T-helper 9 cell (primary cell): Measurements from ENCODE around the gene SCAMP4.

Source experiments
- DNase-seq: peaks from one replicate; pipeline ENCODE4 v3.0.0-alpha.2; 2020

SCAMP4 gene

GRCh38 chr19:1962674-1963073 lies 57.5 kb downstream of the SCAMP4 start:
- DNase-seq, result no peak

- DNase-seq, result peak; percentile 20
Observed at GRCh38 chr19:1967087-1967608, 61.9 kb downstream of the SCAMP4 start.

DNA sequence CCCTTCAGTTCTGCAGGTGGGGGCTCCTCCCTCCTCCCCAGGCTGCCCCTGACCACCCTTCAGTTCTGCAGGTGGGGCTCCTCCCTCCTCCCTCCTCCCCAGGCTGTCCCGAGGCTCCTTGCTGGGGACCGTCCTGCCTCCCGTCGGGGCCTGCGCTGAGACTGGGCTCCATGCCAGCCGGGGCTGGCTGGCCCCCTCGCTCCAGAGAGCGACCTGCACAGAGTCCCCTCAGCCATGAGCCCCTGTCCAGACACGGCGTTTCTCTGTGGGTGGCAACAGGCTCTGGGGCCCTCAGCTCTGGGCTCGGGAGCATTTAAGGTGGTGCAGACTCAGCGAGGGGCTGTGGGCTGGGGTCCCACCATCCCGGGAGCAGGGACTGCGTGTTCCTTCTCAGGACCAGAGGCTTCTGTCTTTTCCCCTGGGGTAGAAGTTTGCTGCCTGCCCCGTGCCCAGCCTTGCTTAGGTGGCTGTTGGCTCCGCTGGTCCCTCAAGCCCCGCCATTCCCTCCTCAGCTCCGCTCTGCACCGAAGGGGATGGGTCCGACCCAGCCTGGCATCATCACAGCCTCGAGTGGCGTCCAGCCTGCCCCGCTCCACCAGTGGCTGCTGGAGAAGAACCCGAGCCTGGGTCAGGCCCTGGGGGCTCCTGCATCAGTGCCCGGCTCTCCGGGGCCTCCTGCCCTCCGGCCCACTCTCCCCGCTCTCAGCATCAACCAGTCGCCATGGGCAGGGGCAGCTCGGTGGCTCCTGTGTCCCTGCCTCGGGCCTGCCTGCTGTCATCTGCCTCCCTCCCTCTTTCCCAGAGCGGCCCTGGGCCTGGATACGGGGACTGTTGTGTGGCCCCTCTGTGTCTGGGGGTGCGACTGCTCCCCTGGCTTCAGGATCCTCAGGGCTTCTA lies 63.3 kb downstream of the SCAMP4 start:
- no peak for DNase-seq

GRCh38 chr19:1969176-1970002 lies 64.2 kb downstream of the SCAMP4 start:
- DNase-seq, result no peak

GRCh38 chr19:1970003-1970805 lies 65.0 kb downstream of the SCAMP4 start:
- no peak for DNase-seq

DNA sequence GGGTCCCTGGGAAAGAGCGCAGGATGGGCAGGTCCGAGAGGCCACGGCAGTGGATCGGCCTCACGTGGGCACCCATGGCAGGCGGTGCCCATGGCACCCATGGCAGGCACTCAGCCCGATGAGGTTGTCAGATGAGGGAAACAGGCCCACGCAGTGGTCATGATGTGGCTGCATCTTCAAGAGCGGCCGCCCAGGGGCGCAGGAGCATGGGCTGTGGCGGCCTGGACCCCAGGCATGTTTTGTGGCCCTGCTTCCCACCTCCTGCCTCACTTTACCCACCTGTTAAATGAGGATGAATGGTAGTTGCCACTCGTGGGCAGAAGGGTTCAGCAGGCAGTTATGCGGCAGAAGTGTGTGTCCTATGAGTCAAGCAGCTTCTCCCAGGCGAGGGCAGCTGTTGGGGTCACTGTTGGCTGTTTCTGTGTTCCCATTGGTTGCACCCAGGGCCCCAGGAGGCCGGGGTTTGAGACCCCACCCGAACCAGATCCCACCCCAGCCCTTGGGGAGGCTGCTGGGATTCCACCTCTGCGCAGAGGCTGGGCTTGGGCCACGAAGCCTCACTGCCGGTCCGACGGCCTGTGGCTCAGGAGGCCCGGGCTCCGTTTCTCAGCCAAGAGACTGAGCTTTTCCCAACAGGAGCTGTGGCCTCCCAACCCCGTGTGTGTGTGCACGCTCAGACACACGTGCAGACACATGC lies 65.8 kb downstream of the SCAMP4 start:
- DNase-seq, result no peak

DNA sequence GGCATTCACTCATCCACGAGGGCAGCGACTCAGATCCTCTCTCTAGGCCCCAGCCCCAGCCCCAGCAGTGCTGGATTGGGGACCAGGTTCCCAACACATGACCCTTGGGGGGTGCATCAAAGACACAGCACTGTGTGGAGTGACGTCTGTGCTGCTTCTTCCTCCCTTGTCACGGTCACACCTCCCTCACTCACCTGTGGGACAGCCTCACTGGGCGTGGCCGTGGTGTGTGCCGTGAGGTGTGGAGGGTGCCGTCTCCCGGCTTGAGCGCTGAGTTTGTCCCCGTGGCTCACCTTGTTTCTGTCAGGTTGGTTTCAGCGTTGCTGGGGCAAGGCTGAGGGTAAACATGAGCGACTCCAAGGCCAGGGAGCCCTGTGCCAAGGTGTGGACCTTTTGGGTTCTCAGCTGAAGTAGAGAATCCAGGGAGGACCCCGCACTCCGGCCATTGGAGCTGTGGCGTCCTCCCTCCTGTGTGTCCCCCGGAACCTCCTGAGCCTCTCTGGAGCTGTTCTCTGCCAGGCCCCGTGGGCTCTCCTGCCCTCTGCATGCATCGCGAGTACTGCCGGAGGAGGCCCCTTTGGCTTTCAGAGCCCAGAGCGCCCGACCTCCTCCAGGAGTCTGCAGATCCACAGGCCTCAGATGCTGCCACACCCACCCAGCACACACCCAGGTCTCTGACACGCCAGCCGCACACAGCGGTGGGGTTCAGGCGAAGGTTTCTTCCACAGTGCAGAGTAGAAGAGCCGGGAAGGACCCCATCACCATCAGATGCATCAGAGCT lies 69.4 kb downstream of the SCAMP4 start:
- DNase-seq, result no peak

GRCh38 chr19:1975162-1975480 lies 69.9 kb downstream of the SCAMP4 start:
- no peak for DNase-seq
